ENCODE data around the gene UCP1.

Gene UCP1, protein sequence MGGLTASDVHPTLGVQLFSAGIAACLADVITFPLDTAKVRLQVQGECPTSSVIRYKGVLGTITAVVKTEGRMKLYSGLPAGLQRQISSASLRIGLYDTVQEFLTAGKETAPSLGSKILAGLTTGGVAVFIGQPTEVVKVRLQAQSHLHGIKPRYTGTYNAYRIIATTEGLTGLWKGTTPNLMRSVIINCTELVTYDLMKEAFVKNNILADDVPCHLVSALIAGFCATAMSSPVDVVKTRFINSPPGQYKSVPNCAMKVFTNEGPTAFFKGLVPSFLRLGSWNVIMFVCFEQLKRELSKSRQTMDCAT

DNA sequence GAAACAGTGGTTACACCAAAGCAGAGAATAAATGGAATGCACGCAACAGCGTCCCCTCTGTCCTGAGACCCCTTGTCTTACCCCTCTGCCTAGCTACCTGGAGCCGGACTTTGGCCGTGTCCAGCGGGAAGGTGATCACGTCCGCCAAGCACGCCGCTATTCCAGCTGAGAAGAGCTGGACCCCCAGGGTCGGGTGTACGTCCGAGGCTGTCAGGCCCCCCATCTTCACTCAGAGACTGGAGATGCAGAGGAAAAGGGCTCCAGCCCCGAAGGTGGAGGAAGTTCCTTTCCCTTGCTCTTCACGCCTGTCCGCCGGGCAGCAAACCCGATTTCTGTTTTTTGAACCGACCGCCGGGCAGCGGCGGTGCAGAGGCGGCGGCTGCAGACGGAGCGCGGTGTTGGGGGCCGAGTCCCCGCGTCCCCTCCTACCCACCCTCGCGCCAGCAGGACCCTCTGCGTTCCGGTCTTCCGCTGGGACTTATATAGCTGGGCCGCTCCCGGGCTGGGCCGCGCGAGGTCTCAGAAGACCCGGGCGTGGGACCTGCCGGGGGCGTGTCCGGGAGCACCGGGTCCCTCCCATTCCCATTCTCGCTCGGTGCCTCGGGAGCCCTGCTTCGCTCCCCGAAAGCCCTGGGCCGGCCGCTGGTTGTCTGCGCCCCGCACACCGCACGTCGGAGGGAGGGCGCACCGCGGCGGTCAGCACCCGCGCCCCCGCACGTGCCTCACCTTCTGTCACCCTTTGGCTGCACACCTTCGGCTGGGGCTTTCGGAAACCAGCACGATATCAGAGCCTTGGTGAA is at the start of gene UCP1:
TSS of gene UCP1 (minus strand) at position 455 of the 800 bp plus-strand sequence. CDS start at position 223, 232 bp downstream.
- TF ChIP-seq, protein P1, sequence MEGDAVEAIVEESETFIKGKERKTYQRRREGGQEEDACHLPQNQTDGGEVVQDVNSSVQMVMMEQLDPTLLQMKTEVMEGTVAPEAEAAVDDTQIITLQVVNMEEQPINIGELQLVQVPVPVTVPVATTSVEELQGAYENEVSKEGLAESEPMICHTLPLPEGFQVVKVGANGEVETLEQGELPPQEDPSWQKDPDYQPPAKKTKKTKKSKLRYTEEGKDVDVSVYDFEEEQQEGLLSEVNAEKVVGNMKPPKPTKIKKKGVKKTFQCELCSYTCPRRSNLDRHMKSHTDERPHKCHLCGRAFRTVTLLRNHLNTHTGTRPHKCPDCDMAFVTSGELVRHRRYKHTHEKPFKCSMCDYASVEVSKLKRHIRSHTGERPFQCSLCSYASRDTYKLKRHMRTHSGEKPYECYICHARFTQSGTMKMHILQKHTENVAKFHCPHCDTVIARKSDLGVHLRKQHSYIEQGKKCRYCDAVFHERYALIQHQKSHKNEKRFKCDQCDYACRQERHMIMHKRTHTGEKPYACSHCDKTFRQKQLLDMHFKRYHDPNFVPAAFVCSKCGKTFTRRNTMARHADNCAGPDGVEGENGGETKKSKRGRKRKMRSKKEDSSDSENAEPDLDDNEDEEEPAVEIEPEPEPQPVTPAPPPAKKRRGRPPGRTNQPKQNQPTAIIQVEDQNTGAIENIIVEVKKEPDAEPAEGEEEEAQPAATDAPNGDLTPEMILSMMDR (IDR thresholded peaks at IDR 0.05): no peak
- H3K27ac ChIP-seq: no peak within 1 kb of the TSS
- H3K36me3 ChIP-seq: no peaks in the 10 kb centered on the region
- intact Hi-C loops (cut with DNase I; ENCODE audit: low total_unique reads): no loop called here
- peaks cover 0 to 20% (median 16%) of the 10 kb centered on the region in 4 donors for H3K4me1 ChIP-seq
- DNase-seq: peak in 1 of 2 donors; percentile 65
- peak within 1 kb of the TSS; percentile 44 to 56 for H3K4me3 ChIP-seq
- H3K9me3 ChIP-seq: peaks cover 0 to 15% (median 9%) of the 10 kb centered on the region in 3 donors
- peaks cover 0 to 39% of the 10 kb centered on the region in 2 donors for H3K27me3 ChIP-seq

DNA sequence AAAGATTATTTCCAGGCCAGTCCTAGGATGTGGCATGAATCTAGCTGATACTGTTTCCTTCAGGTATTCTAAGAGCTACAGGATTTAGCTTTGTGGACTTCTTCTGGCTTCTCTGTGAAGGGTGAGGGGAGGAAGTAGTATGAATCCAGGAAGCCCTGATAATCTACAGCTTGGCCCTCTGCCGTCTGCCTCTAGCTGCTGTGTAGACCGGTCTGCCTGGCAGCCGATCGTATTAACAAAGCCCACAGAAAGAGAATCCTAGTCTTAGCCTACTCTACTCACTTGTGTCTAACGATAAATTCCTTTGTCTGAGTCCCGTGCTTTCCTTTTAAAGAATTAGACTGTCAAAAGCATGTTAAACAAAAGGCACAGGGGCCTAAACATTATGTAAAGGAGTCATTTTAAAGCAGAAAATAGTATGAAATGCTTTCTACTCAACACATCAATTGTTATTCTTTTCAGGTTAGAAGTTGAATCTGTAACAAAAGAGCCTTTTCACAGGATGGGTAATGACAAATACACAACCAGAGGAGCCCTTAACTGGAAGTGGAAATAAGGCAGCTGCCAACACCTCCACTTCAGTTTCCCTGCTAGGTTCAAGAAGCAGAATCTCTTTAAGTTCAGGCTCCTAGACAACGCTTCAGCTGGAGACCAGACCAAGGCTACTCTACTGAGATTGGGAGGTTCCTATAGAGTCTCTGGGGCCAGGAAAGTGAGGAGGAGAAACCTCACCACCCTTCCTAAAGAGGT is 48.9 kb upstream of the UCP1 start:
- DNase-seq: no peak
- intact Hi-C loops (cut with DNase I; ENCODE audit: low total_unique reads): loop anchor here (10.0 kb wide), 1 partner anchor 237 kb away; no protein-coding TSS in a partner anchor
- no peak overlapping the region for H3K27ac ChIP-seq

DNA sequence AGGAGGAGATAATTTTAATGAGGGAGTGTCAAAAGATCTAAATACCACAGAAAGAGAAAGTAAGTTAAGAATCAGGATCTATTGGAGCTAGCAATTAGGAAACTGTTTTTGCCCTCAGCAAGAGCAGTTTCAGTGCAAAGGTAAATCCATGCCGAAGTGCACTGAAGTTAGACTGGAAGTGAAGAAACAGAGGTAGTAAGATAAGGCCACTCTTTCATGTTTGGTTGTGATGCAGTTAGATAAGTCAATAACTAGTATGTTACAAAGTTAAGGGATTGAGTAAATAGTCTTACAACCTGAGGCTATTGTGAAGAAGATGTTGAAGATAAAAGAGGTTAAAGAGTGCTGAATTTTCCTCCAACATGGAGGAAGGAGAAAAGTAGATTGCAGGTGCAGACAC is 46.7 kb upstream of the UCP1 start:
- H3K36me3 ChIP-seq: no peaks in the 10 kb centered on the region
- no peak overlapping the region for H3K4me3 ChIP-seq
- no peak overlapping the region for H3K27ac ChIP-seq
- no peaks in the 10 kb centered on the region for H3K9me3 ChIP-seq
- TF ChIP-seq, protein P1 (IDR thresholded peaks at IDR 0.05): no peak
- no peak for DNase-seq
- H3K4me1 ChIP-seq: no peaks in the 10 kb centered on the region
- intact Hi-C loops (cut with DNase I; ENCODE audit: low total_unique reads): loop anchor here (10.0 kb wide), 1 partner anchor 239 kb away; no protein-coding TSS in a partner anchor
- no peaks in the 10 kb centered on the region for H3K27me3 ChIP-seq

More for the DNA sequence above, 48.9 kb upstream of the UCP1 start:
- Histone ChIP-seq H3K4me1 (no peaks in the 10 kb centered on the region), H3K9me3 (no peaks in the 10 kb centered on the region), H3K36me3 (peaks cover 7 to 9% (median 7%) of the 10 kb centered on the region in 3 donors), H3K27me3 (no peaks in the 10 kb centered on the region), H3K4me3 (no peak overlapping the region)
- TF ChIP-seq, protein P1 (IDR thresholded peaks at IDR 0.05): no peak

DNA sequence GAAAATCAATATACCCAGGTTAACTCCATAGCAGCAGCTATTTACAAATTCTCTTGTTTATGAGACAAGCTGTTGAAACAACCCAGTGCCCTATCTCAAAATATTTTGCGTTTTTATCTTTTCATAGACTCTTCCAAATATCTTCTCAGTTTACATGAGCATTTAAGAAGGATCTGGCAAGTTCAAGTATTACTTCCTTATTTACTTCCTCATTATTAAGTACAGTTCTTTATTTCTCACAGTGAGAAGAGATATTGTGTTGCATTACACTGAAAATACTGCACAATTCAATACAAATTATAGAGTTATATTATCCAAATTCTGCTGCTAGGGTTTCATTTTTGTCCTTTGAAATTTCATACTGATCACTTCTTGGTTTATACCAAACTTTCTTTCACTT is 43.6 kb upstream of the UCP1 start:
- no peak overlapping the region for H3K27ac ChIP-seq
- TF ChIP-seq, protein P1 (IDR thresholded peaks at IDR 0.05): no peak
- no peaks in the 10 kb centered on the region for H3K4me1 ChIP-seq
- H3K27me3 ChIP-seq: no peaks in the 10 kb centered on the region
- H3K36me3 ChIP-seq: no peaks in the 10 kb centered on the region
- no peaks in the 10 kb centered on the region for H3K9me3 ChIP-seq
- H3K4me3 ChIP-seq: no peak overlapping the region
- intact Hi-C loops (cut with DNase I; ENCODE audit: low total_unique reads): loop anchor here (10.0 kb wide), 1 partner anchor 242 kb away; no protein-coding TSS in a partner anchor
- no peak for DNase-seq

DNA sequence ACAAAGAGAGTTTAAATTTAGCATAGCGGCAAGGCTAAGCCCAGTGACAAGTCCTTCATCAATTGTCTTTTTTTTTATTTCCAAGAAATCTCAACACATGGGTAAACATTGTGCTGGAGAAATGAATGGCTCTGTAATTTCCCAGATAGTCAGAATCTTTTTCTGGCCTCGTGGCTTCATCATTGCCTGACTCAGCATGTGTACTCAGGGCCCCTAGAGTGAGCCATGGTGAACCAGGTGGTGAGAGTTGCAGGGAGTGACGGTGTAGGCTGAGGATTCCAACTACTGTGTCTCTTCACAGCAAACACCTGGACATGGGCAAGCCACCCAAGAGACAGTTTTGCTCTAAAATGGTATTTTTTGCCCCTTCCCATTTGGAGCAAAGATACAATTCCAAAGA is 43.1 kb upstream of the UCP1 start:
- intact Hi-C loops (cut with DNase I; ENCODE audit: low total_unique reads): loop anchor here (10.0 kb wide), 1 partner anchor 243 kb away; no protein-coding TSS in a partner anchor
- H3K4me1 ChIP-seq: no peaks in the 10 kb centered on the region
- H3K27ac ChIP-seq: no peak overlapping the region
- H3K9me3 ChIP-seq: no peaks in the 10 kb centered on the region
- H3K4me3 ChIP-seq: no peak overlapping the region
- no peaks in the 10 kb centered on the region for H3K27me3 ChIP-seq
- TF ChIP-seq, protein P1 (IDR thresholded peaks at IDR 0.05): no peak
- DNase-seq: no peak
- no peaks in the 10 kb centered on the region for H3K36me3 ChIP-seq
